Fibroblast of lung (primary cell): ENCODE measurements around the gene SNRNP48. TPM values are rescaled to one million over a fixed set of nuclear protein-coding genes. Genes with fewer than 3 reads are reported as not detected.

Experiments
- DNase-seq, 2 donors: peaks; one replicate each; pipeline versions ENCODE4 v3.0.0 to v3.0.0-alpha.2; 2010; ENCODE audit warnings: low read depth in 2 of 2
- H2AFZ ChIP-seq: 2 replicates; pipeline ENCODE4 v1.5.1; 2012; ENCODE audit warnings: low read length, control low read depth, inconsistent platforms
- H3K27ac ChIP-seq: 2 replicates; pipeline ENCODE4 v1.5.1; 2011; ENCODE audit warnings: low read length, control low read depth; ENCODE audit not compliant: insufficient read depth
- H3K27me3 ChIP-seq: 2 replicates; pipeline ENCODE4 v1.5.1; 2011; ENCODE audit warnings: mild to moderate bottlenecking, low read length; ENCODE audit not compliant: control insufficient read depth, insufficient read depth
- H3K36me3 ChIP-seq: 2 replicates; pipeline ENCODE4 v1.5.1; 2011; ENCODE audit warnings: low read length; ENCODE audit not compliant: control insufficient read depth, insufficient read depth
- H3K4me1 ChIP-seq: 2 replicates; pipeline ENCODE4 v1.5.1; 2011; ENCODE audit warnings: low read length; ENCODE audit not compliant: control insufficient read depth, insufficient read depth; ENCODE audit errors: extremely low read depth
- H3K4me2 ChIP-seq: 2 replicates; pipeline ENCODE4 v1.5.1; 2011; ENCODE audit warnings: low read length, control low read depth; ENCODE audit not compliant: insufficient read depth; ENCODE audit errors: extremely low read depth
- H3K4me3 ChIP-seq, 4 experiments: fragments of 200-600 bp in 1 of 4; sonication (generic) in 1 of 4; replicated peaks in 1 of 4; 2 replicates each; pipeline ENCODE4 v1.5.1; 2011 to 2016; ENCODE audit warnings: low read length in 4 of 4, low read depth in 3 of 4, mild to moderate bottlenecking in 3 of 4, control low read depth in 2 of 4, inconsistent platforms in 1 of 4, mixed read lengths in 1 of 4; ENCODE audit not compliant: insufficient read depth in 1 of 4; ENCODE audit errors: control extremely low read depth in 1 of 4
- H3K79me2 ChIP-seq: 2 replicates; pipeline ENCODE4 v1.5.1; 2012; ENCODE audit warnings: mild to moderate bottlenecking, low read length, inconsistent platforms; ENCODE audit not compliant: control insufficient read depth, insufficient read depth
- H3K9ac ChIP-seq: 2 replicates; pipeline ENCODE4 v1.5.1; 2011; ENCODE audit warnings: mild to moderate bottlenecking, low read length, control low read depth; ENCODE audit not compliant: insufficient read depth
- H3K9me3 ChIP-seq: 2 replicates; pipeline ENCODE4 v1.5.1; 2012; ENCODE audit warnings: low read depth, low read length; ENCODE audit not compliant: control insufficient read depth, insufficient read depth
- H4K20me1 ChIP-seq: 2 replicates; pipeline ENCODE4 v1.5.1; 2011; ENCODE audit warnings: low read length; ENCODE audit not compliant: control insufficient read depth, insufficient read depth; ENCODE audit errors: extremely low read depth
- EZH2 ChIP-seq: IDR thresholded peaks from 2 replicates; pipeline ENCODE4 v1.5.1; 2012; ENCODE audit warnings: low read length, control low read depth, mild to moderate bottlenecking; ENCODE audit errors: missing control alignments
- polyA plus RNA-seq, 2 donors: library from polyadenylated mRNA; depleted of rRNA in 1 of 2; stranded (reverse) in 1 of 2; unstranded in 1 of 2; fragments of >200 nt; gene quantifications; 2 replicates each; pipeline ENCODE4 v1.2.1, GENCODE V29; 2011 to 2012; ENCODE audit warnings: missing spikeins in 1 of 2
- total RNA-seq: library from RNA; depleted of rRNA; stranded (reverse); fragments of >200 nt; gene quantifications from 2 replicates; pipeline ENCODE4 v1.2.1, GENCODE V29; 2014
- TF ChIP-seq, protein P1 (sequence below), 2 donors: IDR thresholded peaks in 1 of 2; conservative IDR thresholded peaks in 1 of 2; 1 replicate in 1 of 2; 2 replicates in 1 of 2; pipeline ENCODE4 v1.5.1; 2011 to 2012; ENCODE audit warnings: low read length in 2 of 2, control low read depth in 1 of 2, inconsistent platforms in 1 of 2, low read depth in 1 of 2, mild to moderate bottlenecking in 1 of 2

The SNRNP48 gene
- total and polyA plus RNA-seq, 2 donors (not counting 1 experiment from before 2014, with no cell fraction given) = 8.3 to 9.1 TPM

DNA sequence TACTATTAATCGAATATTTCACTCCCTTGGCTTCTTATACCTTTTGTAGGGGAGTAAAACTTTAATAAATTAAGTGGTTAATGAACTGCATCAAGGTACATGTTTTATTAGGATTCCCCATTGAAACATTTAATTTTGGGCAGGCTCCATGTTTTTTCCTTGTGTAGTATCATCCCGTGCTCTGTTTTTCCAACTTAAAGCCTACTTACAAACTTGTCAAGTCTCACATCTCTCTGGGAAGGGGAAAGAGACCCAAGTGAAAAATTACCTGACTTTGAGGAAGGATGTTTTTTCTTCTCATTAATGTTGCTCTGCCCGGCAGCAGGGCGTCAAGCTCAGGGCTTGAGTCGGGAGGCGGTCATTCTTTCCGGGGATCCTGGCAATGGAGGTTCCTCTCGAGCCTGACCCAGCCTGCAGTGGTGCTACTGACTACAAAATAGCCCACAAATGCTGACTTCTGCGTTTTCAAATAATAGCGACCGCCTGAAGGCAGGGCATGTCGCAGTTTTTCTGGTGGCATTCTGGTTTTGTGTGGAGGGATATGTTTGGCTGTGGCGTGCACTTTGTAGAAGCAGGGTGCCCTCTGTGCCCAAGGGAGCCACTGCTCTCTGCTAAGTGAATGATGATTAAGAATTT, 46.1 kb upstream of the SNRNP48 start:
- no peaks in the 10 kb centered on the region for H3K9me3 ChIP-seq
- H3K9ac ChIP-seq = no peak overlapping the region
- no peak overlapping the region for H3K4me2 ChIP-seq
- H2AFZ ChIP-seq = no peak overlapping the region
- no peak overlapping the region for H3K27ac ChIP-seq
- H3K27me3 ChIP-seq = peaks cover 20% of the 10 kb centered on the region
- no peak for DNase-seq
- TF ChIP-seq EZH2 = no peak
- TF ChIP-seq, protein P1, sequence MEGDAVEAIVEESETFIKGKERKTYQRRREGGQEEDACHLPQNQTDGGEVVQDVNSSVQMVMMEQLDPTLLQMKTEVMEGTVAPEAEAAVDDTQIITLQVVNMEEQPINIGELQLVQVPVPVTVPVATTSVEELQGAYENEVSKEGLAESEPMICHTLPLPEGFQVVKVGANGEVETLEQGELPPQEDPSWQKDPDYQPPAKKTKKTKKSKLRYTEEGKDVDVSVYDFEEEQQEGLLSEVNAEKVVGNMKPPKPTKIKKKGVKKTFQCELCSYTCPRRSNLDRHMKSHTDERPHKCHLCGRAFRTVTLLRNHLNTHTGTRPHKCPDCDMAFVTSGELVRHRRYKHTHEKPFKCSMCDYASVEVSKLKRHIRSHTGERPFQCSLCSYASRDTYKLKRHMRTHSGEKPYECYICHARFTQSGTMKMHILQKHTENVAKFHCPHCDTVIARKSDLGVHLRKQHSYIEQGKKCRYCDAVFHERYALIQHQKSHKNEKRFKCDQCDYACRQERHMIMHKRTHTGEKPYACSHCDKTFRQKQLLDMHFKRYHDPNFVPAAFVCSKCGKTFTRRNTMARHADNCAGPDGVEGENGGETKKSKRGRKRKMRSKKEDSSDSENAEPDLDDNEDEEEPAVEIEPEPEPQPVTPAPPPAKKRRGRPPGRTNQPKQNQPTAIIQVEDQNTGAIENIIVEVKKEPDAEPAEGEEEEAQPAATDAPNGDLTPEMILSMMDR (conservative IDR thresholded peaks at IDR 0.05 in 1 of 2, IDR thresholded peaks at IDR 0.05 in 1 of 2; ENCODE audit: low read depth in 1 of 2, low read length in 2 of 2) = no peak
- H3K4me3 ChIP-seq = no peak overlapping the region
- no peaks in the 10 kb centered on the region for H3K4me1 ChIP-seq
- H3K79me2 ChIP-seq = no peaks in the 10 kb centered on the region
- no peaks in the 10 kb centered on the region for H3K36me3 ChIP-seq
- H4K20me1 ChIP-seq = no peaks in the 10 kb centered on the region

DNA sequence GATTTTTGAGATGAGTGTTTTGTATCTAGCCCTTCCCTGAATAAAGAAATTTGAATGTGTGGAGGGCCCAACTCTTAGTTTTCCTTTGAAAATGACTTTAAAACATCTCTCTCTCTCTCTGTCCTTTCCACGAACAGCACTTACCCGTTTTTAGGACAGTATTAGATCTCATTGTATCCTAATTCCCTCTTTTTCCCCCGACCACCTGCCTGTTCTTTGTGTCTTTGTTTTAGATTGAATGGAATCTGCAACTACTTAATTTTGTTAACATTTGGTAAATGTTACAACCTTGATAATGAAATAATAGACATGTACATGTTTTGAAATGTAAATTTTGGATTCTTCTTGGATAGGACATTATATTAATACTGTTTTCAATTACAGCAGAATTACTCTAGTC, 45.4 kb upstream of the SNRNP48 start:
- TF ChIP-seq, protein P1 (conservative IDR thresholded peaks at IDR 0.05 in 1 of 2, IDR thresholded peaks at IDR 0.05 in 1 of 2; ENCODE audit: low read depth in 1 of 2, low read length in 2 of 2) = no peak
- TF ChIP-seq EZH2 = no peak
- no peaks in the 10 kb centered on the region for H4K20me1 ChIP-seq
- H3K27me3 ChIP-seq = peaks cover 20% of the 10 kb centered on the region
- no peak for DNase-seq
- no peak overlapping the region for H2AFZ ChIP-seq
- H3K9ac ChIP-seq = no peak overlapping the region
- H3K4me1 ChIP-seq = no peaks in the 10 kb centered on the region
- no peaks in the 10 kb centered on the region for H3K9me3 ChIP-seq
- H3K27ac ChIP-seq = no peak overlapping the region
- no peaks in the 10 kb centered on the region for H3K79me2 ChIP-seq
- no peaks in the 10 kb centered on the region for H3K36me3 ChIP-seq
- H3K4me3 ChIP-seq = no peak overlapping the region
- H3K4me2 ChIP-seq = no peak overlapping the region

DNA sequence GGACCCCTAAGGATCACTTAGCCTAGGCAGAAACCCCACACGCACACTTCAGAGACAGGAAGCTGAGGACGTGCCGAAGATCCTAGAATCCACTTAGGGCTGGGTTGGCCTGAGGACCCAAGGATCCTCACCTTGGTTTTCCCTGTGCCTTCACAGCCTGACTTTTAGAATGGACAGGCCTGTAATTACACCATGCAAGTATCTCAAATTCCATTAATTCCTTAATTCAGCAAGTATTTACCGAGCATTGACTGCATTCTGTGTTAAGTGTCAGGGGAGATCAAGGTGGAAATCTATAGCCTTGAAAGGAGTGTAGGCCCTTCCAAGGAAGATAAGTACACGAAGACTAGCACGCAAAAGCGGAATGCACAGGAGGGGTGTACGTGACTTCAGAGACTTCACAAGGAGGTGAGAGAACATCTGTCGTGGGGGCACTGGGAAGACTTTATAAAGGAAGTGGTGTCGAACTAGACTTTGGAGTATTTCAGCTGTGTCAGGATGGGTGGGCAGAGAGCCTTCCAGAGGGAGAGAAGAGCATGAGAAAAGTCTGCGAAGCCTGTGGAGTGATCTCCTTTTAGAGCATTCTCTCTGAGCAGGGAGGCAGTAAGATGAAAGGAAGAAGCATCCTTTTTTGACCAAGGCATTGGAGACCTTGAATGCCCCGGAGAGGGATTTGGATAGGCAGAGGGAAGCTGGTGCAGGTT, 44.5 kb upstream of the SNRNP48 start:
- no peak overlapping the region for H3K4me2 ChIP-seq
- H3K79me2 ChIP-seq = no peaks in the 10 kb centered on the region
- no peaks in the 10 kb centered on the region for H3K36me3 ChIP-seq
- H3K9ac ChIP-seq = no peak overlapping the region
- no peaks in the 10 kb centered on the region for H3K4me1 ChIP-seq
- peaks cover 20% of the 10 kb centered on the region for H3K27me3 ChIP-seq
- no peak overlapping the region for H3K4me3 ChIP-seq
- H2AFZ ChIP-seq = no peak overlapping the region
- TF ChIP-seq EZH2 = no peak
- TF ChIP-seq, protein P1 (conservative IDR thresholded peaks at IDR 0.05 in 1 of 2, IDR thresholded peaks at IDR 0.05 in 1 of 2; ENCODE audit: low read depth in 1 of 2, low read length in 2 of 2) = no peak
- H3K9me3 ChIP-seq = no peaks in the 10 kb centered on the region
- DNase-seq = no peak
- no peaks in the 10 kb centered on the region for H4K20me1 ChIP-seq
- H3K27ac ChIP-seq = no peak overlapping the region
